ENCODE measurements around the gene ABHD4. TPM values are rescaled to one million over a fixed set of nuclear protein-coding genes. Genes with fewer than 3 reads are reported as not detected.
A peak's percentile ranks its signal among the peaks of the same experiment; 100 is the strongest.
"Not testable (repeated sequence)": the region's sequence is repeated elsewhere in the genome, so short reads cannot be mapped to it uniquely, and the experiment has no call there.

The ABHD4 gene
- total and polyA plus RNA-seq, 10 of the 15 experiments (the other 5 are each of a cell fraction or from before 2014, with no cell fraction given) = 5.4 to 28.7 (median 10.8) TPM

- peak overlapping the region; percentile 38; the same call in 1 of the 2 replicates for H3K9ac ChIP-seq (ENCODE audit: control insufficient read depth, insufficient read depth, low read length)
- RAD21 ChIA-PET (ENCODE audit: unreplicated experiment) = interaction anchor here (0.6 to 11.3 kb wide), 19 partner anchors 8 to 403 kb away, joined by 3 to 190 read pairs (median 6); partner anchors contain the start of gene LRP10
- SMC1A ChIA-PET (ENCODE audit: uncharacterized antibody, unreplicated experiment) = interaction anchor here (0.7 to 6.2 kb wide), 21 partner anchors 6 to 212 kb away, joined by 3 to 134 read pairs (median 5); no protein-coding TSS in a partner anchor
- peak overlapping the region; percentile 24; the same call in 1 of the 2 replicates for H3K4me3 ChIP-seq
- ATAC-seq; DNase-seq (ENCODE audit: low read depth, low spot score); FAIRE-seq; H3K36me3 ChIP-seq (ENCODE audit: control insufficient read depth in 2 of 2, insufficient read depth in 2 of 2, low read length in 1 of 2); BruUV-seq (replicated peaks); H3K27me3 ChIP-seq (replicated peaks in 1 of 2; ENCODE audit: control insufficient read depth in 2 of 2, insufficient read depth in 2 of 2, low read length in 1 of 2); H2AFZ ChIP-seq (ENCODE audit: control insufficient read depth, low read depth, low read length); H3K9me3 ChIP-seq (replicated peaks; ENCODE audit: control insufficient read depth, insufficient read depth, low read length); H4K20me1 ChIP-seq (ENCODE audit: control insufficient read depth, insufficient read depth); intact Hi-C loops (cut with micrococcal nuclease; ENCODE audit: unreplicated experiment): not testable (repeated sequence)
- 19% methylated on average over 9 of the region's 9 CpGs for WGBS (ENCODE audit: insufficient coverage, insufficient replicate concordance, low lambda C conversion rate, missing lambda C conversion rate)
- 0 out of 2 replicates have a peak, but pooled peaks have one; percentile 5 for TF ChIP-seq RB1 (IDR thresholded peaks at IDR 0.05; ENCODE audit: borderline replicate concordance)
- TF ChIP-seq PRDM15 (CRISPR knock-in tag; IDR thresholded peaks at IDR 0.05) = 0 out of 2 replicates have a peak, but pooled peaks have one; percentile 26
- peak in 1 of 2 experiments; percentile 47; a peak in 2 of 4 replicates for TF ChIP-seq BHLHE40 (IDR thresholded peaks at IDR 0.05; ENCODE audit: borderline replicate concordance in 1 of 2, low read depth in 2 of 2, low read length in 1 of 2)
- CTCF ChIA-PET = interaction anchor here (0.6 to 12.5 kb wide), 19 partner anchors 6 to 304 kb away, joined by 3 to 236 read pairs (median 4); no protein-coding TSS in a partner anchor
- in situ Hi-C loops (cut with MboI) = loop anchor here (5.0 kb wide), 2 partner anchors 174 to 249 kb away; no protein-coding TSS in a partner anchor
- POLR2A ChIA-PET = interaction anchor here (0.6 to 5.3 kb wide), 11 partner anchors 7 to 182 kb away, joined by 3 to 74 read pairs (median 6); no protein-coding TSS in a partner anchor
- H3K4me1 ChIP-seq (ENCODE audit: control insufficient read depth, insufficient read depth, low read length) = peaks cover 83% of the 10 kb centered on the region
- peak overlapping the region; percentile 61 for H3K4me2 ChIP-seq (ENCODE audit: control insufficient read depth, insufficient read depth)
- peaks cover 35% of the 10 kb centered on the region for H3K79me2 ChIP-seq (ENCODE audit: control insufficient read depth, insufficient read depth, low read length)
- peak overlapping the region; percentile 97 for H3K27ac ChIP-seq (ENCODE audit: control insufficient read depth, insufficient read depth)
Observed at GRCh38 chr14:22566266-22566665, 31.8 kb upstream of the ABHD4 start.
